Measurements from ENCODE around the gene PLA2R1.

DNA sequence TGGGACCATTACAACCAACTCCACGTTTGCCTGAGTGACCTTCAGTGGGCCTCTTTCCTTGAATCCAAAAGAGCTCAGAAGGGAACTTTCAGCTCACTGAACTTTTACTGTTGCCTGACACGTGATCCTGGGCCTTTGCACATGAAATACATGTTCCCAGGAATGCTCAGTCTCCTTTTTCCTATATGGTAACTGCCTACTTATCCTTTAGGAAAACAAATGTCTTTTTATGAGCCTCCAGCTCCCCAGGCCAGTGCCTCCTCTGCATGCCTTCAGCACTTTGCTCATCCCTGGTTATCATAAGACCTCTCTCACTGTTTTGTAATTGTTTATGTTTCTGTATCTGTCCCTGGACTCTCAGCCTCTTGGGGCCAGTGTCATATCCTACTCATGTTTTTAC lies 5.1 kb downstream of the PLA2R1 start:
- TF ChIP-seq, protein P1, sequence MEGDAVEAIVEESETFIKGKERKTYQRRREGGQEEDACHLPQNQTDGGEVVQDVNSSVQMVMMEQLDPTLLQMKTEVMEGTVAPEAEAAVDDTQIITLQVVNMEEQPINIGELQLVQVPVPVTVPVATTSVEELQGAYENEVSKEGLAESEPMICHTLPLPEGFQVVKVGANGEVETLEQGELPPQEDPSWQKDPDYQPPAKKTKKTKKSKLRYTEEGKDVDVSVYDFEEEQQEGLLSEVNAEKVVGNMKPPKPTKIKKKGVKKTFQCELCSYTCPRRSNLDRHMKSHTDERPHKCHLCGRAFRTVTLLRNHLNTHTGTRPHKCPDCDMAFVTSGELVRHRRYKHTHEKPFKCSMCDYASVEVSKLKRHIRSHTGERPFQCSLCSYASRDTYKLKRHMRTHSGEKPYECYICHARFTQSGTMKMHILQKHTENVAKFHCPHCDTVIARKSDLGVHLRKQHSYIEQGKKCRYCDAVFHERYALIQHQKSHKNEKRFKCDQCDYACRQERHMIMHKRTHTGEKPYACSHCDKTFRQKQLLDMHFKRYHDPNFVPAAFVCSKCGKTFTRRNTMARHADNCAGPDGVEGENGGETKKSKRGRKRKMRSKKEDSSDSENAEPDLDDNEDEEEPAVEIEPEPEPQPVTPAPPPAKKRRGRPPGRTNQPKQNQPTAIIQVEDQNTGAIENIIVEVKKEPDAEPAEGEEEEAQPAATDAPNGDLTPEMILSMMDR (IDR thresholded peaks at IDR 0.05): no peak
- no peak for TF ChIP-seq POLR2AphosphoS5 (IDR thresholded peaks at IDR 0.05)
